Measurements from ENCODE around the gene NLRP6. TPM values are rescaled to one million over a fixed set of nuclear protein-coding genes. Genes with fewer than 3 reads are reported as not detected.
"Not testable (repeated sequence)": the region's sequence is repeated elsewhere in the genome, so short reads cannot be mapped to it uniquely, and the experiment has no call there.

Gene NLRP6
- total RNA-seq, 3 donors from 2014 or later (not counting 1 experiment from before 2014, with no cell fraction given) = 1.7 to 3.0 (median 2.3) TPM

DNA sequence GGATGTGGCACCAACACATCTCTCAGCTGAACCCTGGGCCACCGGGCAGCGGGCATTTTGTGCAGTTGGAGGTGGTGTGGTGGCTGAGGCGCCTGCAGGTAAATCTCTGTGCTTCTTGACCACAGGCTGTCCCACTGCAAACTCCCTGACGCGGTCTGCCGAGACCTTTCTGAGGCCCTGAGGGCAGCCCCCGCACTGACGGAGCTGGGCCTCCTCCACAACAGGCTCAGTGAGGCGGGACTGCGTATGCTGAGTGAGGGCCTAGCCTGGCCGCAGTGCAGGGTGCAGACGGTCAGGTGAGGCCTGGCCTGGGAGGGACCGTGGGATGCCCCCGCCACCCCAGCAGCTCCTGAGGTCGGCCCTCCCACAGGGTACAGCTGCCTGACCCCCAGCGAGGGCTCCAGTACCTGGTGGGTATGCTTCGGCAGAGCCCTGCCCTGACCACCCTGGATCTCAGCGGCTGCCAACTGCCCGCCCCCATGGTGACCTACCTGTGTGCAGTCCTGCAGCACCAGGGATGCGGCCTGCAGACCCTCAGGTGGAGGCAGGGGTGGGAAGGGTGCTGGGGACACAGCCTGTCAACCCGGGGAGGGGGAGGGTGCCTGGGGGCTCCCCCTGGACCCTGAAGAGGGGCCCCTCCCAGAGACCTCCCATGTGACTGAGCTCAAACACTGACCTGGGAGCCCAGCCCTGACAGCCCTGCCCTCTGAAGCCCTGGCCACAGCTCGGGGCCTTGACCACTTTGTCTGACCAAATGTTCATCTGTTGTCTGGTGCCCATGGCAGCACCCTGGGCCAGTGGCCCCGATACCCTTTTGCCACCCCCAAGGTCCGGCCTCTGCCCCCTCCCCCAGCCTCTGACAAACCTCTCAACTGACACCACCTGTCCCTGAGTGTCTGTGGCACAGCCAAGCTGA lies 6.2 kb downstream of the NLRP6 start:
- intact Hi-C loops (cut with micrococcal nuclease) = no loop called here

DNA sequence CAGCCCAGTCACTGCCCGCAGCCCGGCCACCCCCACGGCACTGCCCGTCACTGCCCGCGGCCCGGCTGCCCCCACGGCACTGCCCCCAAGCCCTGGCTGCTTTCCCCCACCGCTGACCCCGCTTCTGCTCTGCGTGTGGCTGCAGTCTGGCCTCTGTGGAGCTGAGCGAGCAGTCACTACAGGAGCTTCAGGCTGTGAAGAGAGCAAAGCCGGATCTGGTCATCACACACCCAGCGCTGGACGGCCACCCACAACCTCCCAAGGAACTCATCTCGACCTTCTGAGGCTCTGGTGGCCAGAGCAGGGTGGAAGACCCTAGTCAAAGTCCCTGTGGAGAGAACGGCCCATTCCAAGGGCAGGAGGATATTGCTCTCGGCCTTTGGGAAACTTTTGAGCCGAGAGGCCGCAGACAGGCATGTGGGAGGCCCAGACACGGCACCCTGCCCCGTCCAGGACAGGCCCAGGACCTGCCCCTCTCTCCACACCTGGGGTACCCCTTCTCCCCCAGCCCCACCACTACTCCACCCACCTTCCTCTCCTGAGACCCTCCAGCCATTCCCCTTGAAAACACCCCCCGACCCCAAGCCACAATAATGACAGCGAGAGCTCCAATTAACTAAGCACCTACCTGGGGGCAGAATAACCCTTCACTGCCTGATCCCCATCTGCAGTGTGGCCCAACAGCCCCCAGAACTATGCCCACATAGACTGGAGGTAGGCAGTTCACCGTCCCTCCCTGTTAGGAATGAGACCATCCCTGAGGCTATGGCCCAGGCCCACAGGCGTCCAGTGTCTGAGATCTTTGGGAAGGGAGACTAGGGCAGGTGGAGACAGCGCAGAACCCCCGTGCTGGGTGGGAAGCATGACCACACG lies 7.0 kb downstream of the NLRP6 start:
- peaks cover 80% of the 10 kb centered on the region for H3K4me1 ChIP-seq (ENCODE audit: control insufficient read depth, insufficient read depth, low read length)
- peaks cover 29 to 52% of the 10 kb centered on the region in 2 donors for H3K4me1 Mint-ChIP-seq
- H3K36me3 Mint-ChIP-seq = no peaks in the 10 kb centered on the region
- no peak overlapping the region for H3K27ac Mint-ChIP-seq
- TF ChIP-seq, protein P1, sequence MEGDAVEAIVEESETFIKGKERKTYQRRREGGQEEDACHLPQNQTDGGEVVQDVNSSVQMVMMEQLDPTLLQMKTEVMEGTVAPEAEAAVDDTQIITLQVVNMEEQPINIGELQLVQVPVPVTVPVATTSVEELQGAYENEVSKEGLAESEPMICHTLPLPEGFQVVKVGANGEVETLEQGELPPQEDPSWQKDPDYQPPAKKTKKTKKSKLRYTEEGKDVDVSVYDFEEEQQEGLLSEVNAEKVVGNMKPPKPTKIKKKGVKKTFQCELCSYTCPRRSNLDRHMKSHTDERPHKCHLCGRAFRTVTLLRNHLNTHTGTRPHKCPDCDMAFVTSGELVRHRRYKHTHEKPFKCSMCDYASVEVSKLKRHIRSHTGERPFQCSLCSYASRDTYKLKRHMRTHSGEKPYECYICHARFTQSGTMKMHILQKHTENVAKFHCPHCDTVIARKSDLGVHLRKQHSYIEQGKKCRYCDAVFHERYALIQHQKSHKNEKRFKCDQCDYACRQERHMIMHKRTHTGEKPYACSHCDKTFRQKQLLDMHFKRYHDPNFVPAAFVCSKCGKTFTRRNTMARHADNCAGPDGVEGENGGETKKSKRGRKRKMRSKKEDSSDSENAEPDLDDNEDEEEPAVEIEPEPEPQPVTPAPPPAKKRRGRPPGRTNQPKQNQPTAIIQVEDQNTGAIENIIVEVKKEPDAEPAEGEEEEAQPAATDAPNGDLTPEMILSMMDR (IDR thresholded peaks at IDR 0.05) = no peak
- peak; percentile 6 to 14 for DNase-seq
- peaks cover 0 to 34% of the 10 kb centered on the region in 2 donors for H3K27me3 Mint-ChIP-seq (ENCODE audit: low read depth in 2 of 2)
- H3K27me3 ChIP-seq (ENCODE audit: control insufficient read depth, insufficient read depth, low read length) = peaks cover 21% of the 10 kb centered on the region
- no peak for ATAC-seq
- 89% methylated on average over 29 of the region's 29 CpGs for WGBS (ENCODE audit: insufficient coverage)
- H3K9me3 Mint-ChIP-seq = no peaks in the 10 kb centered on the region
- no peak overlapping the region for H3K27ac ChIP-seq (ENCODE audit: low read length)
- intact Hi-C loops (cut with micrococcal nuclease) = no loop called here
- H3K36me3 ChIP-seq (ENCODE audit: control insufficient read depth, insufficient read depth, low read length) = no peaks in the 10 kb centered on the region
- no peak overlapping the region for H3K4me3 Mint-ChIP-seq
- H3K4me3 ChIP-seq (ENCODE audit: low read length) = no peak overlapping the region
- no peaks in the 10 kb centered on the region for H3K9me3 ChIP-seq (ENCODE audit: control insufficient read depth, insufficient read depth, low read length)

More for the DNA sequence above, 6.2 kb downstream of the NLRP6 start:
- Mint-ChIP-seq H3K4me1 (peaks cover 23 to 43% of the 10 kb centered on the region in 2 donors), H3K27ac (no peak overlapping the region), H3K27me3 (ENCODE audit: low read depth in 2 of 2) (peaks cover 0 to 34% of the 10 kb centered on the region in 2 donors), H3K9me3 (no peaks in the 10 kb centered on the region), H3K4me3 (no peak overlapping the region), H3K36me3 (no peaks in the 10 kb centered on the region)
- Histone ChIP-seq H3K4me3 (ENCODE audit: low read length) (no peak overlapping the region), H3K27ac (ENCODE audit: low read length) (no peak overlapping the region), H3K9me3 (ENCODE audit: control insufficient read depth, insufficient read depth, low read length) (no peaks in the 10 kb centered on the region), H3K36me3 (ENCODE audit: control insufficient read depth, insufficient read depth, low read length) (no peaks in the 10 kb centered on the region), H3K27me3 (ENCODE audit: control insufficient read depth, insufficient read depth, low read length) (peaks cover 21% of the 10 kb centered on the region), H3K4me1 (ENCODE audit: control insufficient read depth, insufficient read depth, low read length) (peaks cover 80% of the 10 kb centered on the region)
- WGBS (ENCODE audit: insufficient coverage) = 84% methylated on average over 24 of the region's 24 CpGs
- TF ChIP-seq, protein P1 (IDR thresholded peaks at IDR 0.05) = no peak
- ATAC-seq (no peak), DNase-seq (peak in 1 of 2 donors; percentile 14)

DNA sequence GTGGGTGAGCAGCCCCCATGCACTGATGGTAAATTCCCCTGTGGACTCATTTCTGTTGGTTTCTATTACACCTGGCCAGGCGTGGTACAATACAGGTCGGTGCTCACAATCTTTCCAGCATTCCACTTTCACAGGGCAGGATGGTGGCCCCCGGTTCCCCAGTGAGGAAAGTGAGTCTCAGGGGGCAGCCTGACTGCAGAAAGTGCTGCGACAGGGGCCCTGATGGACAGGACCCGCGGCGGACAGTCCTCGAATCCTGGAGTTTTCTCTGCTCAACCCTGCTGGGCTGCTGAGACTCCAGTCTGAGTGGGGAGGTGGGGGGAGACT lies 7.7 kb downstream of the NLRP6 start:
- intact Hi-C loops (cut with micrococcal nuclease) = no loop called here
- Mint-ChIP-seq H3K36me3 (no peaks in the 10 kb centered on the region), H3K27me3 (ENCODE audit: low read depth in 2 of 2) (peaks cover 0 to 34% of the 10 kb centered on the region in 2 donors), H3K4me1 (peaks cover 29 to 55% of the 10 kb centered on the region in 2 donors), H3K9me3 (no peaks in the 10 kb centered on the region), H3K4me3 (no peak overlapping the region), H3K27ac (no peak overlapping the region)
- DNase-seq = no peak
- Histone ChIP-seq H3K36me3 (ENCODE audit: control insufficient read depth, insufficient read depth, low read length) (peaks cover 2% of the 10 kb centered on the region), H3K9me3 (ENCODE audit: control insufficient read depth, insufficient read depth, low read length) (no peaks in the 10 kb centered on the region), H3K27ac (ENCODE audit: low read length) (no peak overlapping the region), H3K4me1 (ENCODE audit: control insufficient read depth, insufficient read depth, low read length) (peaks cover 82% of the 10 kb centered on the region), H3K27me3 (ENCODE audit: control insufficient read depth, insufficient read depth, low read length) (peaks cover 20% of the 10 kb centered on the region), H3K4me3 (ENCODE audit: low read length) (no peak overlapping the region)
- TF ChIP-seq, protein P1 (IDR thresholded peaks at IDR 0.05) = no peak
- 94% methylated on average over 8 of the region's 8 CpGs for WGBS (ENCODE audit: insufficient coverage)
- no peak for ATAC-seq

DNA sequence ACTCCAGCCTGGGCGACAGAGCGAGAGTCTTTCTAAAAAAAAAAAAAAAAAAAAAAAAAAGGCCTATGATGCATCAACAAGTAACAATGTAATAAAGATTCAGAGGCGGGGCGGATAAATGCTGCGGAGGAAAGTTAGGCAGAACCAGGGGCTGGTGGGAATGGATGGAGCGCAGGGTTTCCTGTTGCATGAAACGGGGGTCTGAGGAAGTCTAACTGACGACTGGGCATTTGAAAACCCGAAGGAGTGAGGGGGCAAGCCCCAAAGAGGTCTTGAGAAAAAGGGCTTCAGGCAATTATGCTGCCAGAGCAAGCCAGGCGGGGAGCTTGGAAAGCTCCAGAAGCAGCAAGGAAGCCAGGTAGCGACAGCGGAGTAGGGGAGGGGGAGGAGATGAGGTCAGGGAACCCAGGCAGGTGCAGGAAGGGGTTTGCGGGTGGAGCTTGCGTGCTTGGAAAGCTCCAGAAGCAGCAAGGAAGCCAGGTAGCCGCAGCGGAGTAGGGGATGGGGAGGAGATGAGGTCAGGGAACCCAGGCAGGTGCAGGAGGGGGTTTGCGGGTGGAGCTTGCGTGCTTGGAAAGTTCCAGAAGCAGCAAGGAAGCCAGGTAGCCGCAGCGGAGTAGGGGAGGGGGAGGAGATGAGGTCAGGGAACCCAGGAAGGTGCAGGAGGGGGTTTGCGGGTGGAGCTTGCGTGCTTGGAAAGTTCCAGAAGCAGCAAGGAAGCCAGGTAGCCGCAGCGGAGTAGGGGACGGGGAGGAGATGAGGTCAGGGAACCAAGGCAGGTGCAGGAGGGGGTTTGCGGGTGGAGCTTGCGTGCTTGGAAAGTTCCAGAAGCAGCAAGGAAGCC lies 9.0 kb downstream of the NLRP6 start:
- Histone ChIP-seq H3K4me1 (ENCODE audit: control insufficient read depth, insufficient read depth, low read length) (peaks cover 76% of the 10 kb centered on the region), H3K4me3 (ENCODE audit: low read length) (peak overlapping the region; percentile 79), H3K27ac (ENCODE audit: low read length) (peak overlapping the region; percentile 11)
- H3K36me3 Mint-ChIP-seq; intact Hi-C loops (cut with micrococcal nuclease); H3K9me3 ChIP-seq (ENCODE audit: control insufficient read depth, insufficient read depth, low read length); ATAC-seq; H3K9me3 Mint-ChIP-seq; H3K36me3 ChIP-seq (ENCODE audit: control insufficient read depth, insufficient read depth, low read length); H3K27me3 ChIP-seq (ENCODE audit: control insufficient read depth, insufficient read depth, low read length): not testable (repeated sequence)
- H3K4me3 Mint-ChIP-seq = peak overlapping the region; percentile 94
- DNase-seq = peak in 1 of 2 donors; percentile 89
- peaks cover 0 to 22% of the 10 kb centered on the region in 2 donors for H3K27me3 Mint-ChIP-seq (ENCODE audit: low read depth in 2 of 2)
- WGBS (ENCODE audit: insufficient coverage) = 62% methylated on average over 25 of the region's 27 CpGs
- peak overlapping the region in 1 of 2 donors; percentile 91 for H3K27ac Mint-ChIP-seq
- peaks cover 26 to 51% of the 10 kb centered on the region in 2 donors for H3K4me1 Mint-ChIP-seq
